Measurements from ENCODE around the gene PCNX2. TPM values are rescaled to one million over a fixed set of nuclear protein-coding genes. Genes with fewer than 3 reads are reported as not detected.

The PCNX2 gene
- total and polyA plus RNA-seq, 7 donors: 1.8 to 13.8 (median 5.1) TPM

DNA sequence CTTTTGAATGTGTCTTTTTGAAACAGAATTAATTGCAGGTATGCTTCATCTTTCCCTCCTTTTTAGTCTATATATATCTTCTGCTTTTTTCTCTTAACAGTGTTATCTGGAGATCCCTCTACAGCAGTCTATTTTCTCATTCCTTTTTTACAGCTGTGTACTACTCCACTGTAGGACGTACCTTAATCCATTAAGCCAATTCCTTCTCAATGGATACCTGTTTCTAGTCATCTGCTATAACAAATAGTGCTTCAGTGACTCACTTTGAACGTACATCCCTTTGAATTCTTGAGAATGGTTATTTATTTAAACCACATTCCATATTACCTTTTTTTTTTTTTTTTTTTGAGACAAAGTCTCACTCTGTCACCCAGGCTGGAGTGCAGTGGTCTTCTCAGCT lies 15.6 kb downstream of the PCNX2 start:
- no peak for DNase-seq
- Histone ChIP-seq H3K27me3 (no peaks in the 10 kb centered on the region), H3K9me3 (no peaks in the 10 kb centered on the region), H3K27ac (no peak overlapping the region), H3K36me3 (no peaks in the 10 kb centered on the region), H3K4me3 (no peak overlapping the region), H3K4me1 (no peaks in the 10 kb centered on the region)
- intact Hi-C loops (cut with DNase I): no loop called here
- TF ChIP-seq POLR2A (IDR thresholded peaks at IDR 0.05): no peak
- TF ChIP-seq POLR2AphosphoS5 (IDR thresholded peaks at IDR 0.05): no peak
- TF ChIP-seq EP300 (IDR thresholded peaks at IDR 0.05): no peak
- no peak for TF ChIP-seq CTCF (IDR thresholded peaks at IDR 0.05)
- 95 to 99% methylated on average over 2 of the region's 2 CpGs for WGBS, 2 donors

DNA sequence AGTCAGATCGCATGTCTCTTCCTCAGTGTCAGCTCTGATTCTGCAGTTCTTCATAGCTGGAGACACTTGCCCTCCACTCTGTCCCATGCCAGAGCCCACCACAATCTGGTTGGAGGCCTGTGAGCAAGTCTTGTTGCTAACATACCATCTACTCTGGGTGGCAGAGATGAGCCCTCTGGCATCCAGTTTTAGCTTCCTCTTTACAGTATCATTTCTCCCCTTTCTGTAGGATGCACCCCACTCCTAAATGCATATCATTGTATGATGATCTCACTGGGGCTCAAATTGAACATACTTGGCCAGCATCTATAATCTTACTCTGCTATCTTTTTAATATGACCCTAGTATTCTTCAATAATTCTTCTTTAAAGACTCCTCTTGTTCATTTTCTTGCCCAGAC lies 16.9 kb downstream of the PCNX2 start:
- no peak overlapping the region for H3K4me3 ChIP-seq
- no peaks in the 10 kb centered on the region for H3K36me3 ChIP-seq
- TF ChIP-seq CTCF (IDR thresholded peaks at IDR 0.05): no peak
- no peak for TF ChIP-seq POLR2AphosphoS5 (IDR thresholded peaks at IDR 0.05)
- no peak for TF ChIP-seq POLR2A (IDR thresholded peaks at IDR 0.05)
- TF ChIP-seq EP300 (IDR thresholded peaks at IDR 0.05): no peak
- intact Hi-C loops (cut with DNase I): no loop called here
- H3K27ac ChIP-seq: no peak overlapping the region
- no peak for DNase-seq
- H3K27me3 ChIP-seq: no peaks in the 10 kb centered on the region
- no peaks in the 10 kb centered on the region for H3K9me3 ChIP-seq
- H3K4me1 ChIP-seq: no peaks in the 10 kb centered on the region
- WGBS, 2 donors: 95 to 100% methylated on average over 1 of the region's 1 CpG

GRCh38 chr1:233277637-233278606 lies 17.6 kb downstream of the PCNX2 start:
- Histone ChIP-seq H3K4me1 (no peaks in the 10 kb centered on the region), H3K27ac (no peak overlapping the region), H3K4me3 (no peak overlapping the region), H3K36me3 (no peaks in the 10 kb centered on the region), H3K9me3 (no peaks in the 10 kb centered on the region), H3K27me3 (no peaks in the 10 kb centered on the region)
- DNase-seq: no peak
- no peak for TF ChIP-seq POLR2AphosphoS5 (IDR thresholded peaks at IDR 0.05)
- 78 to 93% methylated on average over 7 of the region's 7 CpGs for WGBS, 2 donors
- intact Hi-C loops (cut with DNase I): no loop called here

- Histone ChIP-seq H3K36me3 (no peaks in the 10 kb centered on the region), H3K4me3 (no peak overlapping the region), H3K9me3 (no peaks in the 10 kb centered on the region), H3K27me3 (no peaks in the 10 kb centered on the region), H3K4me1 (no peaks in the 10 kb centered on the region), H3K27ac (no peak overlapping the region)
- intact Hi-C loops (cut with DNase I): no loop called here
- DNase-seq: no peak
- WGBS, 2 donors: 46 to 71% methylated on average over 2 of the region's 2 CpGs
- TF ChIP-seq CTCF (IDR thresholded peaks at IDR 0.05) (no peak), POLR2A (IDR thresholded peaks at IDR 0.05) (no peak), EP300 (IDR thresholded peaks at IDR 0.05) (no peak), POLR2AphosphoS5 (IDR thresholded peaks at IDR 0.05) (no peak)
Measured at GRCh38 chr1:233269656-233270055, 25.9 kb downstream of the PCNX2 start.

GRCh38 chr1:233268389-233269022 lies 27.0 kb downstream of the PCNX2 start:
- no peak for DNase-seq

More at GRCh38 chr1:233268389-233269022, 27.0 kb downstream of the PCNX2 start:
- H3K27ac ChIP-seq: no peak overlapping the region
- no peaks in the 10 kb centered on the region for H3K36me3 ChIP-seq
- H3K4me1 ChIP-seq: no peaks in the 10 kb centered on the region
- intact Hi-C loops (cut with DNase I): no loop called here
- no peak for TF ChIP-seq CTCF (IDR thresholded peaks at IDR 0.05)
- TF ChIP-seq POLR2AphosphoS5 (IDR thresholded peaks at IDR 0.05): no peak
- no peak for TF ChIP-seq EP300 (IDR thresholded peaks at IDR 0.05)
- TF ChIP-seq POLR2A (IDR thresholded peaks at IDR 0.05): no peak
- 79 to 93% methylated on average over 3 of the region's 3 CpGs for WGBS, 2 donors
- no peaks in the 10 kb centered on the region for H3K27me3 ChIP-seq
- no peak overlapping the region for H3K4me3 ChIP-seq
- no peaks in the 10 kb centered on the region for H3K9me3 ChIP-seq

Measured in sigmoid colon (tissue), 7 donors.